Left lung (tissue), 10 donors: ENCODE results near the gene HMGA1. TPM values are rescaled to one million over a fixed set of nuclear protein-coding genes. Genes with fewer than 3 reads are reported as not detected.

Experiments
- ATAC-seq: fragments of 200-7000 bp; cut with Tn5 transposase; one replicate; pipeline ENCODE4 v1.9.1; 2020; ENCODE audit warnings: moderate library complexity
- DNase-seq, 4 donors: peaks; one replicate each; pipeline ENCODE4 v3.0.0-alpha.2; 2013 to 2020
- H3K27ac ChIP-seq, 2 donors: fragments of 200-600 bp; sonication (generic) in 1 of 2; one replicate each; pipeline versions ENCODE4 v1.5.0 to v1.8.0; 2020 to 2021
- H3K27me3 ChIP-seq, 2 donors: fragments of 200-600 bp; sonication (generic) in 1 of 2; one replicate each; pipeline versions ENCODE4 v1.5.0 to v1.8.0; 2020 to 2021
- H3K36me3 ChIP-seq, 2 donors: fragments of 200-600 bp; sonication (generic) in 1 of 2; one replicate each; pipeline versions ENCODE4 v1.5.0 to v1.8.0; 2020 to 2021
- H3K4me1 ChIP-seq, 2 donors: fragments of 200-600 bp; one replicate each; pipeline ENCODE4 v1.8.0; 2021
- H3K4me3 ChIP-seq, 2 donors: fragments of 200-600 bp; sonication (generic) in 1 of 2; one replicate each; pipeline versions ENCODE4 v1.5.0 to v1.8.0; 2020 to 2021; ENCODE audit warnings: mild to moderate bottlenecking in 1 of 2
- H3K9me3 ChIP-seq, 2 donors: fragments of 200-600 bp; sonication (generic) in 1 of 2; one replicate each; pipeline versions ENCODE4 v1.5.0 to v1.8.0; 2020 to 2021
- CTCF ChIP-seq, 2 donors: fragments of 200-600 bp; sonication (generic) in 1 of 2; IDR thresholded peaks; one replicate each; pipeline versions ENCODE4 v1.5.0 to v1.8.0; 2021; ENCODE audit warnings: antibody characterized with exemption in 2 of 2
- intact Hi-C, 2 donors: fragments of 100-400 bp; cut with DNase I; formaldehyde crosslinking; loops; one replicate each; pipeline versions ENCODE4 v1.11.2 to v1.14.2; 2022
- polyA plus RNA-seq, 6 donors: library from polyadenylated mRNA; unstranded; fragments of 120-200 nt; gene quantifications; one replicate each; pipeline ENCODE4 v1.2.1, GENCODE V29; 2013; ENCODE audit not compliant: insufficient read length in 6 of 6
- total RNA-seq, 2 donors: library from RNA; stranded (reverse); fragmentation: NEBNext Ultra II Directional; extraction: Animal tissue kit (Norgen Biotek cat#: 25700); gene quantifications; one replicate each; pipeline ENCODE4 v1.2.1, GENCODE V29; 2021
- donor health status: DM: no; HTN: yes; CAD: no.
- donor health status: DM: no; HTN: no; CAD: no.

HMGA1 gene
- total and polyA plus RNA-seq, 8 donors: 75.1 to 197 (median 155) TPM

- no peak for TF ChIP-seq CTCF (IDR thresholded peaks at IDR 0.05)
- intact Hi-C loops: no loop called here
- Histone ChIP-seq H3K36me3 (no peaks in the 10 kb centered on the region), H3K27me3 (no peaks in the 10 kb centered on the region), H3K4me1 (peaks cover 10 to 34% of the 10 kb centered on the region in 2 donors), H3K9me3 (no peaks in the 10 kb centered on the region), H3K4me3 (peak overlapping the region; percentile 47 to 49), H3K27ac (peak overlapping the region; percentile 91 to 96)
- ATAC-seq (peak; percentile 98), DNase-seq (peak; percentile 87 to 99 (median 92))
Observed at GRCh38 chr6:34223956-34224940, 12.4 kb upstream of the HMGA1 start.

GRCh38 chr6:34225551-34225950 is 11.1 kb upstream of the HMGA1 start:
- TF ChIP-seq CTCF (IDR thresholded peaks at IDR 0.05): no peak
- H3K9me3 ChIP-seq: no peaks in the 10 kb centered on the region
- peaks cover 10 to 34% of the 10 kb centered on the region in 2 donors for H3K4me1 ChIP-seq
- ATAC-seq (no peak), DNase-seq (no peak)
- no peaks in the 10 kb centered on the region for H3K27me3 ChIP-seq
- H3K27ac ChIP-seq: no peak overlapping the region
- intact Hi-C loops: no loop called here
- no peaks in the 10 kb centered on the region for H3K36me3 ChIP-seq
- no peak overlapping the region for H3K4me3 ChIP-seq

- peaks cover 10 to 34% of the 10 kb centered on the region in 2 donors for H3K4me1 ChIP-seq
- TF ChIP-seq CTCF (IDR thresholded peaks at IDR 0.05): no peak
- H3K9me3 ChIP-seq: no peaks in the 10 kb centered on the region
- no peak for ATAC-seq
- H3K4me3 ChIP-seq: no peak overlapping the region
- intact Hi-C loops: no loop called here
- no peak for DNase-seq
- H3K27ac ChIP-seq: no peak overlapping the region
- H3K36me3 ChIP-seq: no peaks in the 10 kb centered on the region
- H3K27me3 ChIP-seq: no peaks in the 10 kb centered on the region
Observed at GRCh38 chr6:34226066-34226465, 10.6 kb upstream of the HMGA1 start.

GRCh38 chr6:34226731-34227586 is 9.7 kb upstream of the HMGA1 start:
- no peak for DNase-seq
- Histone ChIP-seq H3K36me3 (no peaks in the 10 kb centered on the region), H3K27ac (no peak overlapping the region), H3K4me1 (peaks cover 10 to 34% of the 10 kb centered on the region in 2 donors), H3K4me3 (no peak overlapping the region), H3K9me3 (no peaks in the 10 kb centered on the region), H3K27me3 (no peaks in the 10 kb centered on the region)
- ATAC-seq: no peak
- no peak for TF ChIP-seq CTCF (IDR thresholded peaks at IDR 0.05)
- intact Hi-C loops: no loop called here
